H1 (cell line): ENCODE results near the gene TNS3. TPM values are rescaled to one million over a fixed set of nuclear protein-coding genes. Genes with fewer than 3 reads are reported as not detected.

Source experiments
- CTCF ChIA-PET: fragments of 300-600 bp; sonication (Branson Sonifier 250); formaldehyde crosslinking; loops from one replicate; lab custom pipeline; 2021; ENCODE audit not compliant: partially characterized antibody; lab: Charles Lee
- POLR2A ChIA-PET: fragments of 300-600 bp; sonication (Branson Sonifier 250); formaldehyde crosslinking; loops from one replicate; lab custom pipeline; 2021; ENCODE audit warnings: inconsistent platforms; ENCODE audit not compliant: partially characterized antibody; lab: Charles Lee
- DNase-seq, 2 experiments: peaks; one replicate each; pipeline versions ENCODE4 v3.0.0 to v3.0.0-alpha.2; 2010 to 2022; ENCODE audit warnings: low spot score in 2 of 2, low read depth in 1 of 2, mixed read lengths in 1 of 2
- FAIRE-seq: peaks from 2 replicates; lab custom pipeline; 2011; peaks lifted over from hg19 to GRCh38; lab: Jason Lieb, UNC
- H2AFZ ChIP-seq: 2 replicates; pipeline ENCODE4 v1.8.1; 2012; ENCODE audit warnings: low read length, inconsistent platforms
- H2AK5ac ChIP-seq: 2 replicates; pipeline ENCODE4 v1.6.1; 2013; ENCODE audit warnings: low read depth, low read length
- H2BK120ac ChIP-seq: replicated peaks from 2 replicates; pipeline ENCODE3; 2013; ENCODE audit warnings: low read depth, low read length, inconsistent platforms
- H2BK12ac ChIP-seq: 2 replicates; pipeline ENCODE4 v1.6.1; 2013; ENCODE audit warnings: low read depth, low read length
- H2BK15ac ChIP-seq: 2 replicates; pipeline ENCODE4 v1.6.1; 2013; ENCODE audit warnings: low read length
- H2BK20ac ChIP-seq: 2 replicates; pipeline ENCODE4 v1.6.1; 2013; ENCODE audit warnings: low read length
- H2BK5ac ChIP-seq: 2 replicates; pipeline ENCODE4 v1.6.1; 2013; ENCODE audit warnings: low read depth, low read length
- H3K14ac ChIP-seq: 2 replicates; pipeline ENCODE4 v1.6.1; 2013; ENCODE audit warnings: inconsistent platforms; ENCODE audit not compliant: insufficient read length
- H3K18ac ChIP-seq: 2 replicates; pipeline ENCODE4 v1.6.1; 2013; ENCODE audit warnings: low read length; ENCODE audit errors: extremely low read depth
- H3K23ac ChIP-seq: 2 replicates; pipeline ENCODE4 v1.6.1; 2013; ENCODE audit warnings: inconsistent platforms; ENCODE audit not compliant: insufficient read length
- H3K23me2 ChIP-seq: 2 replicates; pipeline ENCODE4 v1.6.1; 2013; ENCODE audit warnings: low read depth, low read length
- H3K27ac ChIP-seq: 2 replicates; pipeline ENCODE4 v1.6.1; 2011; ENCODE audit warnings: low read depth, low read length, inconsistent platforms
- H3K27me3 ChIP-seq, 4 experiments: replicated peaks in 1 of 4; 1 replicate in 1 of 4; 2 replicates in 3 of 4; pipeline versions ENCODE4 v1.6.1 to v1.8.1; 2011 to 2013; ENCODE audit warnings: low read length in 3 of 4, mild to moderate bottlenecking in 3 of 4, inconsistent platforms in 2 of 4, mixed read lengths in 2 of 4, moderate library complexity in 1 of 4; ENCODE audit not compliant: control insufficient read depth in 3 of 4, insufficient read depth in 3 of 4; ENCODE audit errors: extremely low read depth in 1 of 4
- H3K36me3 ChIP-seq, 4 experiments: 2 replicates each; pipeline versions ENCODE4 v1.6.1 to v1.8.1; 2011 to 2013; ENCODE audit warnings: mild to moderate bottlenecking in 4 of 4, low read length in 3 of 4, moderate library complexity in 2 of 4, control low read depth in 1 of 4, inconsistent platforms in 1 of 4; ENCODE audit not compliant: insufficient read depth in 4 of 4, control insufficient read depth in 2 of 4
- H3K4ac ChIP-seq: replicated peaks from 2 replicates; pipeline ENCODE3; 2013; ENCODE audit warnings: low read length, low read depth, mixed read lengths, inconsistent platforms; ENCODE audit not compliant: insufficient read length
- H3K4me1 ChIP-seq, 4 experiments: replicated peaks in 1 of 4; 1 replicate in 1 of 4; 2 replicates in 3 of 4; pipeline versions ENCODE4 v1.6.1 to v1.8.1; 2011 to 2013; ENCODE audit warnings: low read length in 3 of 4, inconsistent platforms in 2 of 4, mixed read lengths in 1 of 4; ENCODE audit not compliant: insufficient read depth in 4 of 4, control insufficient read depth in 3 of 4
- H3K4me2 ChIP-seq, 2 experiments: 2 replicates each; pipeline versions ENCODE4 v1.6.1 to v1.8.1; 2011 to 2013; ENCODE audit warnings: low read depth in 2 of 2, low read length in 2 of 2, control low read depth in 1 of 2, inconsistent platforms in 1 of 2, mild to moderate bottlenecking in 1 of 2; ENCODE audit not compliant: insufficient read depth in 1 of 2
- H3K4me3 ChIP-seq, 4 experiments: fragments of 200-600, 300-600 bp in 1 of 4; sonication (generic), shearing (Covaris generic), sonication (Bioruptor Twin) in 1 of 4; 2 replicates each; pipeline versions ENCODE4 v1.5.1 to v1.8.1; 2011 to 2016; ENCODE audit warnings: low read length in 4 of 4, low read depth in 3 of 4, control low read depth in 2 of 4, inconsistent platforms in 2 of 4, mild to moderate bottlenecking in 2 of 4, mixed read lengths in 1 of 4, moderate library complexity in 1 of 4; ENCODE audit not compliant: insufficient read depth in 2 of 4; ENCODE audit errors: extremely low read depth in 1 of 4
- H3K56ac ChIP-seq: replicated peaks from 2 replicates; pipeline ENCODE3; 2013; ENCODE audit warnings: low read depth, mild to moderate bottlenecking, mixed read lengths, low read length, inconsistent platforms; ENCODE audit not compliant: insufficient read length
- H3K79me1 ChIP-seq: 2 replicates; pipeline ENCODE4 v1.6.1; 2013; ENCODE audit warnings: low read depth, low read length, control low read depth
- H3K79me2 ChIP-seq, 2 experiments: 2 replicates each; pipeline versions ENCODE4 v1.6.1 to v1.8.1; 2012 to 2013; ENCODE audit warnings: low read length in 2 of 2, mild to moderate bottlenecking in 2 of 2, inconsistent platforms in 1 of 2; ENCODE audit not compliant: insufficient read depth in 2 of 2, control insufficient read depth in 1 of 2
- H3K9ac ChIP-seq, 4 experiments: replicated peaks in 1 of 4; 1 replicate in 1 of 4; 2 replicates in 3 of 4; pipeline versions ENCODE4 v1.6.1 to v1.8.1; 2011 to 2013; ENCODE audit warnings: low read depth in 3 of 4, low read length in 3 of 4, control low read depth in 2 of 4, mild to moderate bottlenecking in 2 of 4, moderate library complexity in 2 of 4, inconsistent platforms in 1 of 4; ENCODE audit errors: extremely low read depth in 1 of 4
- H3K9me3 ChIP-seq, 2 experiments: 2 replicates each; pipeline versions ENCODE4 v1.6.1 to v1.8.1; 2012 to 2013; ENCODE audit warnings: mild to moderate bottlenecking in 2 of 2, moderate library complexity in 2 of 2, control low read depth in 1 of 2, inconsistent platforms in 1 of 2, low read depth in 1 of 2, low read length in 1 of 2, mixed read lengths in 1 of 2; ENCODE audit not compliant: insufficient read depth in 2 of 2
- H4K20me1 ChIP-seq, 2 experiments: replicated peaks in 1 of 2; 2 replicates each; pipeline versions ENCODE3 to v1.8.1; 2011 to 2013; ENCODE audit warnings: inconsistent platforms in 2 of 2, low read length in 2 of 2, mild to moderate bottlenecking in 1 of 2; ENCODE audit not compliant: insufficient read depth in 2 of 2, control insufficient read depth in 1 of 2
- H4K5ac ChIP-seq: 2 replicates; pipeline ENCODE4 v1.6.1; 2013; ENCODE audit warnings: low read length, low read depth, mixed read lengths, inconsistent platforms; ENCODE audit not compliant: insufficient read length
- H4K8ac ChIP-seq: 2 replicates; pipeline ENCODE4 v1.8.0; 2013; ENCODE audit warnings: mild to moderate bottlenecking, moderate library complexity, low read length, inconsistent platforms; ENCODE audit not compliant: insufficient read depth; ENCODE audit errors: extremely low read depth
- H4K91ac ChIP-seq: replicated peaks from 2 replicates; pipeline ENCODE3; 2013; ENCODE audit warnings: low read length, mixed read lengths, inconsistent platforms; ENCODE audit not compliant: insufficient read length
- BACH1 ChIP-seq: IDR thresholded peaks from 2 replicates; pipeline ENCODE4 v1.6.1; 2012; ENCODE audit warnings: low read length, improper control_type of control experiment
- CREB1 ChIP-seq: IDR thresholded peaks from 2 replicates; pipeline ENCODE4 v1.6.1; 2012; ENCODE audit warnings: inconsistent platforms
- EGR1 ChIP-seq: IDR thresholded peaks from 2 replicates; pipeline ENCODE4 v1.6.1; 2011; ENCODE audit warnings: low read depth, low read length, borderline replicate concordance
- JUN ChIP-seq: IDR thresholded peaks from 2 replicates; pipeline ENCODE4 v1.6.1; 2011; ENCODE audit warnings: low read depth, mild to moderate bottlenecking, improper control_type of control experiment, low read length
- JUND ChIP-seq: IDR thresholded peaks from 2 replicates; pipeline ENCODE4 v1.6.1; 2011; ENCODE audit warnings: mild to moderate bottlenecking, improper control_type of control experiment, low read length
- KDM5A ChIP-seq: fragments of 200-600 bp; IDR thresholded peaks from 2 replicates; pipeline ENCODE4 v1.7.1; 2012; ENCODE audit warnings: mild to moderate bottlenecking, low read length, inconsistent platforms, mixed read lengths
- MAFK ChIP-seq: IDR thresholded peaks from 2 replicates; pipeline ENCODE4 v1.6.1; 2012; ENCODE audit warnings: low read depth, mild to moderate bottlenecking, improper control_type of control experiment, low read length
- NRF1 ChIP-seq: IDR thresholded peaks from 2 replicates; pipeline ENCODE4 v1.6.1; 2011; ENCODE audit warnings: mild to moderate bottlenecking, low read depth, low read length, improper control_type of control experiment
- RBBP5 ChIP-seq: IDR thresholded peaks from 2 replicates; pipeline ENCODE4 v1.7.1; 2012; ENCODE audit warnings: low read depth, mild to moderate bottlenecking, inconsistent platforms, low read length, moderate library complexity, borderline replicate concordance
- RXRA ChIP-seq: IDR thresholded peaks from 2 replicates; pipeline ENCODE4 v1.6.1; 2011; ENCODE audit warnings: low read depth, mild to moderate bottlenecking, low read length, moderate library complexity; ENCODE audit not compliant: insufficient read depth
- SP4 ChIP-seq: IDR thresholded peaks from 2 replicates; pipeline ENCODE4 v1.6.1; 2012; ENCODE audit warnings: low read length, inconsistent platforms
- WGBS, 2 experiments: shearing (Covaris generic) in 1 of 2; methylation state at CpG; one replicate each; pipeline versions ENCODE4 v1.1.6 to v1.1.7; 2013 to 2015; ENCODE audit warnings: low lambda C conversion rate in 2 of 2, mixed read lengths in 2 of 2, inconsistent platforms in 1 of 2, low coverage in 1 of 2, missing lambda C conversion rate in 1 of 2; ENCODE audit not compliant: insufficient replicate concordance in 2 of 2, insufficient coverage in 1 of 2, insufficient read length in 1 of 2; ENCODE audit errors: extremely low coverage in 1 of 2, missing lambda C conversion rate in 1 of 2; 5-methylcytosine and 5-hydroxymethylcytosine counted together
- polyA plus RNA-seq, 7 experiments: library from polyadenylated mRNA; depleted of rRNA in 3 of 7; stranded (reverse) in 5 of 7; unstranded in 2 of 7; fragments of >200 nt in 5 of 7; fragments of 200-250 nt in 2 of 7; gene quantifications; 1 replicate in 5 of 7; 2 replicates in 1 of 7; 4 replicates in 1 of 7; pipeline versions ENCODE4 v1.2.1 to v1.2.3, GENCODE V29; 2011 to 2013; ENCODE audit warnings: missing spikeins in 2 of 7, mixed read lengths in 2 of 7
- total RNA-seq: library from RNA; stranded (reverse); fragmentation: NEBNext Ultra II Directional; extraction: Animal tissue kit (Norgen Biotek cat#: 25700); gene quantifications from 2 replicates; pipeline ENCODE4 v1.2.1, GENCODE V29; 2021
- TF ChIP-seq, protein P1 (sequence below): IDR thresholded peaks from 2 replicates; pipeline ENCODE4 v1.6.1; 2011; ENCODE audit warnings: low read depth, mild to moderate bottlenecking, low read length; ENCODE audit not compliant: insufficient read depth
- TF ChIP-seq, protein P2 (sequence below): IDR thresholded peaks from 2 replicates; pipeline ENCODE4 v1.6.1; 2012; ENCODE audit warnings: inconsistent platforms

The TNS3 gene
- total and polyA plus RNA-seq, 2 of the 8 experiments (the other 6 are each of a cell fraction or from before 2014, with no cell fraction given) = 11.9 to 24.2 TPM

DNA sequence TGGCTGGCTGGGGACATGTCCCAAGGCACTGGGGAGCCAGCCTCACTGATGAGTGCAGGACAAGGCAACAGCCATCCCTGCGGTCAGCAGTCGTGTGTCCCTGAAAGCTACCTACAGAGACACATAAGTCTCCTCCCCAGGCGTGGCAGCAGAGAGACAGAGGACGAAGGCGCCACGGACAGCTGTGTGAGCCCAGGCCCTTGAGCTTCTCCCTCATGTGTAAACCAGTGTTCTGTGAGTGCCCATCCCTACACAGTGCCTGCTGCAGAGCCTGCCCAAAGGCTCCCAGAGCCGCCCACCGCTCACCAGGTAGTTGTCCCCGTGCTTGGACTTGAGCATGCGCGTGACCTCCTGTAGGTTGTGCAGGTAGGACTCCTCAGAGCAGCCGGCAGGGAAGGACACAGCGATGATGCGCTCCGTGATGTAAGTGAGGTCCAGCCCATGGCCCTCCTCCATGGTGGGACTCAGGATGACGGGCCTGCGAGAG is 142.7 kb downstream of the TNS3 start:
- peak overlapping the region; percentile 14; the same call in 1 of the 2 replicates for H4K8ac ChIP-seq
- H3K27me3 ChIP-seq = no peaks in the 10 kb centered on the region
- peaks cover 0 to 4% (median 0%) of the 10 kb centered on the region in 4 experiments; a peak in 2 of 7 replicates for H3K4me1 ChIP-seq
- TF ChIP-seq EGR1 (no peak), BACH1 (no peak), CREB1 (no peak), KDM5A (no peak), SP4 (no peak), RBBP5 (no peak), MAFK (no peak), JUN (no peak), NRF1 (no peak), JUND (no peak), RXRA (no peak)
- TF ChIP-seq, protein P1, sequence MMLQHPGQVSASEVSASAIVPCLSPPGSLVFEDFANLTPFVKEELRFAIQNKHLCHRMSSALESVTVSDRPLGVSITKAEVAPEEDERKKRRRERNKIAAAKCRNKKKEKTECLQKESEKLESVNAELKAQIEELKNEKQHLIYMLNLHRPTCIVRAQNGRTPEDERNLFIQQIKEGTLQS = no peak
- TF ChIP-seq, protein P2, sequence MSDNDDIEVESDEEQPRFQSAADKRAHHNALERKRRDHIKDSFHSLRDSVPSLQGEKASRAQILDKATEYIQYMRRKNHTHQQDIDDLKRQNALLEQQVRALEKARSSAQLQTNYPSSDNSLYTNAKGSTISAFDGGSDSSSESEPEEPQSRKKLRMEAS = no peak
- H3K9ac ChIP-seq = no peak overlapping the region
- H2BK15ac ChIP-seq = no peak overlapping the region
- no peak overlapping the region for H2AK5ac ChIP-seq
- no peak overlapping the region for H3K18ac ChIP-seq
- H4K20me1 ChIP-seq = peaks cover 0 to 2% of the 10 kb centered on the region in 2 experiments
- peaks cover 0 to 7% (median 2%) of the 10 kb centered on the region in 4 experiments; a peak in 2 of 8 replicates for H3K36me3 ChIP-seq
- DNase-seq = no peak
- H3K23ac ChIP-seq = no peak overlapping the region
- FAIRE-seq = no peak
- no peaks in the 10 kb centered on the region; a peak in 1 of 4 replicates for H3K79me2 ChIP-seq
- H3K27ac ChIP-seq = no peak overlapping the region
- no peak overlapping the region for H3K4me3 ChIP-seq
- no peak overlapping the region for H2BK12ac ChIP-seq
- no peak overlapping the region for H2BK20ac ChIP-seq
- H3K4me2 ChIP-seq = no peak overlapping the region
- H4K5ac ChIP-seq = no peak overlapping the region
- no peak overlapping the region for H3K14ac ChIP-seq
- no peak overlapping the region for H2AFZ ChIP-seq
- no peaks in the 10 kb centered on the region for H3K9me3 ChIP-seq
- CTCF ChIA-PET = interaction anchor here (0.9 to 1.6 kb wide), 3 partner anchors 10 to 18 kb away, joined by 3 to 4 read pairs (median 3); no protein-coding TSS in a partner anchor
- H2BK120ac ChIP-seq = no peak overlapping the region
- POLR2A ChIA-PET = no interaction called here
- 88% methylated on average over 17 of the region's 17 CpGs; no CpG with 5 or more reads in 1 of the 2 experiments for WGBS, 2 experiments
- no peaks in the 10 kb centered on the region for H3K23me2 ChIP-seq
- no peak overlapping the region for H3K4ac ChIP-seq
- no peak overlapping the region; the same call in 1 of the 2 replicates for H2BK5ac ChIP-seq
- no peak overlapping the region for H3K56ac ChIP-seq
- H3K79me1 ChIP-seq = peaks cover 3% of the 10 kb centered on the region; the same call in 1 of the 2 replicates
- no peak overlapping the region for H4K91ac ChIP-seq
